ENCODE results near the gene OPTC. TPM values are rescaled to one million over a fixed set of nuclear protein-coding genes. Genes with fewer than 3 reads are reported as not detected.

The OPTC gene
- total and polyA plus RNA-seq, 9 donors: 0.08 TPM; not detected in 8

DNA sequence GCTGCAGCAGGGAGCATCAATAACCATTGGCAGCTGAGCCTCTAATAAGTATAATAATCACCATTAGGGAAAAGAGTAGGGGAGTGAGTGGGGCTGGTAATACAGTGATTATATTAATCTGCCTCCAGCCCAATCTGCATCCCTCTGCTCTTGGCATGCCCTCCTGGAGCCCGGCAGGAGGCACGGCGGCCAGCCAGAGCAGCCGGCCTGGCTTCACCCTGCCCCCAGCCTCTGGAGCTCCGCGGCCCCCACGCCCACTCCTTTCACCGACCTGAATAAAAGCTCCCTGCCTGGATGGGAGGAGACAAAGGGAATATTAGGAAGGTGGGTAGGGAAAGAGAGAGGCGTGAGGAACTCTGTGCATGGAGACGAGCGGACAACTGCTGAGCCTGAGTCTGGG lies 28.3 kb downstream of the OPTC start:
- WGBS, 3 donors: 36 to 52% (median 48%) methylated on average over 11 of the region's 11 CpGs
- Histone ChIP-seq H3K36me3 (no peaks in the 10 kb centered on the region), H3K9me3 (no peaks in the 10 kb centered on the region), H3K27ac (no peak overlapping the region), H3K4me1 (ENCODE audit: insufficient read depth) (peaks cover 12% of the 10 kb centered on the region), H3K4me3 (no peak overlapping the region), H3K27me3 (no peaks in the 10 kb centered on the region)
- DNase-seq: no peak
- intact Hi-C loops (cut with DNase I): no loop called here
- TF ChIP-seq EP300 (IDR thresholded peaks at IDR 0.05) (no peak), POLR2A (IDR thresholded peaks at IDR 0.05) (no peak)
- TF ChIP-seq, protein P1, sequence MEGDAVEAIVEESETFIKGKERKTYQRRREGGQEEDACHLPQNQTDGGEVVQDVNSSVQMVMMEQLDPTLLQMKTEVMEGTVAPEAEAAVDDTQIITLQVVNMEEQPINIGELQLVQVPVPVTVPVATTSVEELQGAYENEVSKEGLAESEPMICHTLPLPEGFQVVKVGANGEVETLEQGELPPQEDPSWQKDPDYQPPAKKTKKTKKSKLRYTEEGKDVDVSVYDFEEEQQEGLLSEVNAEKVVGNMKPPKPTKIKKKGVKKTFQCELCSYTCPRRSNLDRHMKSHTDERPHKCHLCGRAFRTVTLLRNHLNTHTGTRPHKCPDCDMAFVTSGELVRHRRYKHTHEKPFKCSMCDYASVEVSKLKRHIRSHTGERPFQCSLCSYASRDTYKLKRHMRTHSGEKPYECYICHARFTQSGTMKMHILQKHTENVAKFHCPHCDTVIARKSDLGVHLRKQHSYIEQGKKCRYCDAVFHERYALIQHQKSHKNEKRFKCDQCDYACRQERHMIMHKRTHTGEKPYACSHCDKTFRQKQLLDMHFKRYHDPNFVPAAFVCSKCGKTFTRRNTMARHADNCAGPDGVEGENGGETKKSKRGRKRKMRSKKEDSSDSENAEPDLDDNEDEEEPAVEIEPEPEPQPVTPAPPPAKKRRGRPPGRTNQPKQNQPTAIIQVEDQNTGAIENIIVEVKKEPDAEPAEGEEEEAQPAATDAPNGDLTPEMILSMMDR (IDR thresholded peaks at IDR 0.05): no peak

DNA sequence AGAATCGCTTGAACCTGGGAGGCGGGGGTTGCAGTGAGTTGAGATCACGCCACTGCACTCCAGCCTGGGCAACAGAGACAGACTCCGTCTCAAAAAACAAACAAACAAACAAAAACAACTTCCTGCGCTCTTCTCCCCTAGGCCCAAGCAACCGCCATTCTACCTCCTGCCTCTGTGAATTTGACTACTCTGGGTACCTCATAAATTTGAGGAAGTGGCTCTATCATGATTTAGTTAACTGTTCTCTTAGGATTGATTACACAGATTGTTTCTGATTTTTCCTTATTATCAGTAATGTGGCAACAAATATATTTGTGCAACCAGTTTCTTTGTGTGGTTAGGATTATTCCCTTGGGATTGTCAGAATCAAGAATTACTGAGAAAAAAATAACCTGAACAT lies 29.7 kb downstream of the OPTC start:
- Histone ChIP-seq H3K4me1 (ENCODE audit: insufficient read depth) (peaks cover 12% of the 10 kb centered on the region), H3K27ac (no peak overlapping the region), H3K27me3 (no peaks in the 10 kb centered on the region), H3K4me3 (no peak overlapping the region), H3K9me3 (no peaks in the 10 kb centered on the region), H3K36me3 (no peaks in the 10 kb centered on the region)
- WGBS, 3 donors: 96 to 98% (median 97%) methylated on average over 6 of the region's 6 CpGs
- no peak for DNase-seq
- intact Hi-C loops (cut with DNase I): no loop called here
- TF ChIP-seq EP300 (IDR thresholded peaks at IDR 0.05) (no peak), POLR2A (IDR thresholded peaks at IDR 0.05) (no peak)
- TF ChIP-seq, protein P1 (IDR thresholded peaks at IDR 0.05): no peak

DNA sequence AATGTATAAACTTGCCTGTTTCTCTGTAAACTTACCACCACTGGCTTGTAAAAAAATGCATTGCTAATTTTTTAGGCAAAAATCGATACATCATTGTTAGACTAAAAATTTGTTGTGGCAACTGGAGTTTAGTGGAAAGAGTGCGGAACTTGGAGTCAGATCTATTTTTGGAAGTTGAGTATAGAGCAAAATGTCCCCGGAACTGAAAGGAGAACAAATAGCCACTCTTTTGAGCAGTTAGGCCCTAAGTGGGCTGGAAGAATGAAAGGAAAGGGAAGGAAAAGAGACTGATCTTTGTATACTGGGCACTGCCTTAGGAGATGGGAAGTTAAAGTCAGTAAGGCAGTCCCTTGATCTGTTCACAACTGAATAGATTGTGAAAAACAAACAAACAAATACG lies 30.2 kb downstream of the OPTC start:
- H3K27ac ChIP-seq: no peak overlapping the region
- TF ChIP-seq POLR2A (IDR thresholded peaks at IDR 0.05) (no peak), EP300 (IDR thresholded peaks at IDR 0.05) (no peak)
- TF ChIP-seq, protein P1 (IDR thresholded peaks at IDR 0.05): no peak

DNA sequence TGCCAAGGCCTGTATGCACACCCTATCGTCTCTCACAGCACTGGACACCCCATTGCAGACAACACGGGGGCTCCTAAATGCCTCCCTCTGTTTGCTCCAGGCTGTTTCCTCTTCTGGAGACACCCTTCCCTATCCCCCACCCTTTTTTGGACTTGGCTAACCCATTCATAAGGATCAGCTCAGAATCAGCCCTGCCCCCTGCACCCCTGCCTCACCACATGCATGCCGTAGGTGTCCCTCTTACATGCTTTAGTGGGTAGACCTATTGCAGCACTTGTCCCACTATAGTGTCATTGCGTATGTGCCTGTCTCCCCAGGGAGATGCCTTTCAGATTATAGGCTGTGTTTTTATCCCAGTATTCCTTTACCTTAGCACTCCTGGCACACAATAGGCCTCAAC lies 30.9 kb downstream of the OPTC start:
- Histone ChIP-seq H3K27ac (no peak overlapping the region), H3K27me3 (no peaks in the 10 kb centered on the region), H3K4me3 (no peak overlapping the region), H3K4me1 (ENCODE audit: insufficient read depth) (peaks cover 12% of the 10 kb centered on the region), H3K36me3 (no peaks in the 10 kb centered on the region), H3K9me3 (no peaks in the 10 kb centered on the region)
- intact Hi-C loops (cut with DNase I): no loop called here
- DNase-seq: no peak
- 90 to 94% (median 90%) methylated on average over 4 of the region's 4 CpGs for WGBS, 3 donors
- TF ChIP-seq EP300 (IDR thresholded peaks at IDR 0.05) (no peak), POLR2A (IDR thresholded peaks at IDR 0.05) (no peak)
- TF ChIP-seq, protein P1 (IDR thresholded peaks at IDR 0.05): no peak

More for the DNA sequence above, 30.2 kb downstream of the OPTC start:
- H3K4me3 ChIP-seq: no peak overlapping the region
- intact Hi-C loops (cut with DNase I): no loop called here
- H3K36me3 ChIP-seq: no peaks in the 10 kb centered on the region
- H3K27me3 ChIP-seq: no peaks in the 10 kb centered on the region
- WGBS, 3 donors: 70 to 81% (median 81%) methylated on average over 4 of the region's 4 CpGs
- no peaks in the 10 kb centered on the region for H3K9me3 ChIP-seq
- H3K4me1 ChIP-seq (ENCODE audit: insufficient read depth): peaks cover 12% of the 10 kb centered on the region
- DNase-seq: no peak

All from ovary (tissue), 9 donors.